Left renal pelvis (tissue), 4 donors: ENCODE measurements around the gene GKAP1. TPM values are rescaled to one million over a fixed set of nuclear protein-coding genes. Genes with fewer than 3 reads are reported as not detected.

Experiments used
- polyA plus RNA-seq, 4 donors: library from polyadenylated mRNA; unstranded; fragments of 120-200 nt; gene quantifications; one replicate each; pipeline ENCODE4 v1.2.1, GENCODE V29; 2013; ENCODE audit not compliant: insufficient read length in 4 of 4

Gene GKAP1
- polyA plus RNA-seq, 4 donors: 14.5 to 23.3 (median 18.9) TPM

Other genes with a start within 250 kb of the GKAP1 start
- gene IDNK, start 194.6 kb downstream of the GKAP1 start, polyA plus RNA-seq: 10 to 100 TPM in 3 of 4 donors, 1 to 10 TPM in 1; 3.3 to 13.9 (median 11.9) TPM
- 100 to 1,000 TPM in 3 of 4 donors, 10 to 100 TPM in 1; 89.8 to 124 (median 114) TPM for gene UBQLN1, start 109.8 kb downstream of the GKAP1 start, polyA plus RNA-seq
- gene KIF27, start 103.7 kb upstream of the GKAP1 start, polyA plus RNA-seq: 10 to 100 TPM; 11.0 to 23.8 (median 19.7) TPM
- 1,000 to 10,000 TPM in 1 of 4 donors, 100 to 1,000 TPM in 3; 709 to 1,066 (median 966) TPM for gene HNRNPK, start 162.4 kb upstream of the GKAP1 start, polyA plus RNA-seq
- gene RMI1, start 163.0 kb upstream of the GKAP1 start, polyA plus RNA-seq: 10 to 100 TPM; 14.2 to 26.8 (median 23.4) TPM